ENCODE measurements around the gene RARA. TPM values are rescaled to one million over a fixed set of nuclear protein-coding genes. Genes with fewer than 3 reads are reported as not detected.

RARA gene
- total RNA-seq, 4 donors from 2014 or later = 18.5 to 41.8 (median 28.5) TPM

GRCh38 chr17:40287494-40288369, 21.2 kb upstream of the RARA start, which contains the start of gene CDC6:
Gene CDC6, plus strand, starts transcription at chr17:40287879. Its CDS starts 1,542 bp downstream, at chr17:40289421.
- WGBS, 2 donors (ENCODE audit: low coverage in 1 of 2) = 1% methylated on average over 20 to 25 of the region's 47 CpGs
- peaks cover 0 to 50% (median 8%) of the 10 kb centered on the region in 3 donors for H3K4me1 ChIP-seq
- peak; percentile 98 for ATAC-seq
- H3K27me3 ChIP-seq = no peaks in the 10 kb centered on the region
- TF ChIP-seq EP300 (IDR thresholded peaks at IDR 0.05) = no peak
- TF ChIP-seq, protein P1, sequence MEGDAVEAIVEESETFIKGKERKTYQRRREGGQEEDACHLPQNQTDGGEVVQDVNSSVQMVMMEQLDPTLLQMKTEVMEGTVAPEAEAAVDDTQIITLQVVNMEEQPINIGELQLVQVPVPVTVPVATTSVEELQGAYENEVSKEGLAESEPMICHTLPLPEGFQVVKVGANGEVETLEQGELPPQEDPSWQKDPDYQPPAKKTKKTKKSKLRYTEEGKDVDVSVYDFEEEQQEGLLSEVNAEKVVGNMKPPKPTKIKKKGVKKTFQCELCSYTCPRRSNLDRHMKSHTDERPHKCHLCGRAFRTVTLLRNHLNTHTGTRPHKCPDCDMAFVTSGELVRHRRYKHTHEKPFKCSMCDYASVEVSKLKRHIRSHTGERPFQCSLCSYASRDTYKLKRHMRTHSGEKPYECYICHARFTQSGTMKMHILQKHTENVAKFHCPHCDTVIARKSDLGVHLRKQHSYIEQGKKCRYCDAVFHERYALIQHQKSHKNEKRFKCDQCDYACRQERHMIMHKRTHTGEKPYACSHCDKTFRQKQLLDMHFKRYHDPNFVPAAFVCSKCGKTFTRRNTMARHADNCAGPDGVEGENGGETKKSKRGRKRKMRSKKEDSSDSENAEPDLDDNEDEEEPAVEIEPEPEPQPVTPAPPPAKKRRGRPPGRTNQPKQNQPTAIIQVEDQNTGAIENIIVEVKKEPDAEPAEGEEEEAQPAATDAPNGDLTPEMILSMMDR (IDR thresholded peaks at IDR 0.05) = no peak
- no peak for TF ChIP-seq POLR2A (IDR thresholded peaks at IDR 0.05)
- peak; percentile 30 for TF ChIP-seq POLR2AphosphoS5 (IDR thresholded peaks at IDR 0.05)
- peak within 1 kb of the TSS in 3 of 4 donors; percentile 38 to 53 (median 49) for H3K27ac ChIP-seq
- no peaks in the 10 kb centered on the region for H3K9me3 ChIP-seq
- peak within 1 kb of the TSS; percentile 28 to 53 for H3K4me3 ChIP-seq
- H3K36me3 ChIP-seq = no peaks in the 10 kb centered on the region

GRCh38 chr17:40290629-40291280, 18.2 kb upstream of the RARA start:
- Histone ChIP-seq H3K9me3 (no peaks in the 10 kb centered on the region), H3K27ac (peak overlapping the region in 3 of 4 donors; percentile 12 to 42 (median 37)), H3K4me1 (peaks cover 0 to 31% (median 8%) of the 10 kb centered on the region in 3 donors), H3K36me3 (no peaks in the 10 kb centered on the region), H3K27me3 (no peaks in the 10 kb centered on the region), H3K4me3 (no peak overlapping the region)
- peak; percentile 29 for ATAC-seq
- TF ChIP-seq POLR2AphosphoS5 (IDR thresholded peaks at IDR 0.05) (peak; percentile 25), POLR2A (IDR thresholded peaks at IDR 0.05) (no peak)
- TF ChIP-seq, protein P1 (IDR thresholded peaks at IDR 0.05) = peak; percentile 47 to 71 (median 58)
- WGBS, 2 donors (ENCODE audit: low coverage in 1 of 2) = 0 to 48% methylated on average over 2 to 4 of the region's 4 CpGs

- no peaks in the 10 kb centered on the region for H3K36me3 ChIP-seq
- no peaks in the 10 kb centered on the region for H3K9me3 ChIP-seq
- peak overlapping the region in 2 of 4 donors; percentile 9 to 37 for H3K27ac ChIP-seq
- H3K4me3 ChIP-seq = no peak overlapping the region
- H3K4me1 ChIP-seq = peaks cover 0 to 31% (median 8%) of the 10 kb centered on the region in 3 donors
- no peak for ATAC-seq
- no peaks in the 10 kb centered on the region for H3K27me3 ChIP-seq
- no peak for TF ChIP-seq EP300 (IDR thresholded peaks at IDR 0.05)
- TF ChIP-seq POLR2AphosphoS5 (IDR thresholded peaks at IDR 0.05) = no peak
- no peak for TF ChIP-seq POLR2A (IDR thresholded peaks at IDR 0.05)
- TF ChIP-seq, protein P1 (IDR thresholded peaks at IDR 0.05) = no peak
- 90% methylated on average over 2 of the region's 2 CpGs; no CpG with 5 or more reads in 1 of the 2 donors for WGBS, 2 donors (ENCODE audit: low coverage in 1 of 2)
Observed at GRCh38 chr17:40291281-40291664, 17.7 kb upstream of the RARA start.

DNA sequence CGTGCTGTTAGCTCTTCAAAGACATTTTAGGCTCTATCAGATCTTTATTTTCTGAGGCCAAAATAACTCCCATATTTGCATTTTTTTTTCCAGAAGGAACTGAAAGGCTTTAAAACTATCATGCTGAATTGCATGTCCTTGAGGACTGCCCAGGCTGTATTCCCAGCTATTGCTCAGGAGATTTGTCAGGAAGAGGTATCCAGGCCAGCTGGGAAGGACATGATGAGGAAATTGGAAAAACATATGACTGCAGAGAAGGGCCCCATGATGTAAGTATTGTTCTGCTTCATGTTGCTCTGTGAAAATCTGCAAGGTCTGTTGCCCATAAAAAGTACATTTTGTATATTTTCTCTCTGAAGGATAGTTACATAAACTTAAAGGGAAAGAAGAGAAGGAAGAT, 15.6 kb upstream of the RARA start:
- TF ChIP-seq, protein P1 (IDR thresholded peaks at IDR 0.05) = no peak
- TF ChIP-seq EP300 (IDR thresholded peaks at IDR 0.05) (no peak), POLR2A (IDR thresholded peaks at IDR 0.05) (no peak), POLR2AphosphoS5 (IDR thresholded peaks at IDR 0.05) (peak; percentile 11)
- no peaks in the 10 kb centered on the region for H3K9me3 ChIP-seq
- peaks cover 0 to 23% (median 3%) of the 10 kb centered on the region in 3 donors for H3K4me1 ChIP-seq
- 41 to 57% methylated on average over 1 of the region's 1 CpG for WGBS, 2 donors (ENCODE audit: low coverage in 1 of 2)
- no peaks in the 10 kb centered on the region for H3K27me3 ChIP-seq
- no peak overlapping the region for H3K4me3 ChIP-seq
- no peaks in the 10 kb centered on the region for H3K36me3 ChIP-seq
- peak overlapping the region in 3 of 4 donors; percentile 48 to 65 (median 63) for H3K27ac ChIP-seq
- ATAC-seq = peak; percentile 82

Data from gastroesophageal sphincter (tissue), 4 donors.